GM12878 (cell line): Measurements from ENCODE around the gene TFDP1. TPM values are rescaled to one million over a fixed set of nuclear protein-coding genes. Genes with fewer than 3 reads are reported as not detected.

Experiments
- ATAC-seq: fragments of 200-7000 bp; cut with Tn5 transposase; 3 replicates; pipeline ENCODE4 v1.9.1; 2020; ENCODE audit warnings: mild to moderate bottlenecking, moderate library complexity
- BruUV-seq: library from RNA; stranded (reverse); fragments of 400-500 nt; replicated peaks from 2 replicates; lab custom pipeline; 2021; lab: Mats Ljungman, UMichigan
- CTCF ChIA-PET: fragments of 300-600 bp; sonication (Branson Sonifier 250); formaldehyde crosslinking; extraction: SDS; loops from one replicate; lab custom pipeline; 2021; ENCODE audit warnings: inconsistent platforms; lab: Yijun Ruan, JAX
- POLR2A ChIA-PET: fragments of 350-600 bp; formaldehyde crosslinking; extraction: SDS; loops from one replicate; lab custom pipeline; 2021; ENCODE audit warnings: inconsistent platforms; lab: Charles Lee
- RAD21 ChIA-PET: fragments of 300-600 bp; sonication (Branson Sonifier 250); formaldehyde crosslinking; loops from one replicate; lab custom pipeline; 2023; ENCODE audit warnings: antibody characterized with exemption; ENCODE audit not compliant: unreplicated experiment; lab: Charles Lee
- SMC1A ChIA-PET: fragments of 300-600 bp; sonication (Branson Sonifier 250); formaldehyde crosslinking; loops from one replicate; lab custom pipeline; 2023; ENCODE audit not compliant: unreplicated experiment, uncharacterized antibody; lab: Charles Lee
- DNase-seq: peaks from one replicate; pipeline ENCODE4 v3.0.0-alpha.2; 2011; ENCODE audit warnings: low read depth, low spot score
- FAIRE-seq: peaks from 3 replicates; lab custom pipeline; 2011; peaks lifted over from hg19 to GRCh38; lab: Jason Lieb, UNC
- H2AFZ ChIP-seq: 2 replicates; pipeline ENCODE4 v1.6.0; 2011; ENCODE audit warnings: low read depth, low read length, control low read depth; ENCODE audit not compliant: control insufficient read depth
- H3K27ac ChIP-seq: 2 replicates; pipeline ENCODE4 v1.5.1; 2011; ENCODE audit warnings: control low read depth; ENCODE audit not compliant: control insufficient read depth, insufficient read depth
- H3K27me3 ChIP-seq, 2 experiments: replicated peaks in 1 of 2; 2 replicates each; pipeline versions ENCODE4 v1.6.0 to v1.6.1; 2011; ENCODE audit warnings: low read length in 1 of 2; ENCODE audit not compliant: control insufficient read depth in 2 of 2, insufficient read depth in 2 of 2
- H3K36me3 ChIP-seq, 2 experiments: 2 replicates each; pipeline ENCODE4 v1.5.1; 2011; ENCODE audit warnings: low read length in 1 of 2; ENCODE audit not compliant: control insufficient read depth in 2 of 2, insufficient read depth in 2 of 2
- H3K4me1 ChIP-seq: 2 replicates; pipeline ENCODE4 v1.6.1; 2011; ENCODE audit warnings: mild to moderate bottlenecking, low read length, moderate library complexity, mixed read lengths; ENCODE audit not compliant: control insufficient read depth, insufficient read depth
- H3K4me2 ChIP-seq: 2 replicates; pipeline ENCODE4 v1.6.0; 2011; ENCODE audit warnings: control low read depth; ENCODE audit not compliant: control insufficient read depth, insufficient read depth
- H3K4me3 ChIP-seq: fragments of 200-600 bp; sonication (generic); 2 replicates; pipeline ENCODE4 v1.5.1; 2016
- H3K79me2 ChIP-seq: 2 replicates; pipeline ENCODE4 v1.6.0; 2011; ENCODE audit warnings: low read length; ENCODE audit not compliant: control insufficient read depth, insufficient read depth
- H3K9ac ChIP-seq: 2 replicates; pipeline ENCODE4 v1.8.0; 2011; ENCODE audit warnings: low read length, control low read depth, mixed read lengths; ENCODE audit not compliant: control insufficient read depth, insufficient read depth
- H3K9me3 ChIP-seq: replicated peaks from 3 replicates; pipeline ENCODE4 v1.5.1; 2011; ENCODE audit warnings: mild to moderate bottlenecking, low read length; ENCODE audit not compliant: control insufficient read depth, insufficient read depth
- H4K20me1 ChIP-seq: 2 replicates; pipeline ENCODE4 v1.6.0; 2011; ENCODE audit not compliant: control insufficient read depth, insufficient read depth
- ASH2L ChIP-seq: fragments of 300-600, 200-600 bp; sonication (generic); IDR thresholded peaks from 2 replicates; pipeline ENCODE4 v1.6.1; 2017; ENCODE audit warnings: low read depth, mild to moderate bottlenecking, borderline replicate concordance
- EED ChIP-seq: sonication (generic); IDR thresholded peaks from 2 replicates; pipeline ENCODE4 v1.6.1; 2016; ENCODE audit warnings: antibody characterized with exemption, low read depth
- EP300 ChIP-seq, 2 experiments: fragments of 150-350 bp in 1 of 2; IDR thresholded peaks; 2 replicates each; pipeline ENCODE4 v1.6.1; 2011 to 2012; ENCODE audit warnings: low read depth in 2 of 2, low read length in 2 of 2, borderline replicate concordance in 1 of 2, improper control_type of control experiment in 1 of 2, inconsistent platforms in 1 of 2; ENCODE audit not compliant: control insufficient read depth in 1 of 2
- IKZF1 ChIP-seq: fragments of 450-650 bp; conservative IDR thresholded peaks from 2 replicates; pipeline ENCODE4 v1.6.1; 2017; ENCODE audit warnings: antibody characterized with exemption, mild to moderate bottlenecking
- NFYB ChIP-seq: IDR thresholded peaks from 2 replicates; pipeline ENCODE4 v1.6.1; 2011; ENCODE audit warnings: low read depth, mild to moderate bottlenecking, low read length, improper control_type of control experiment, moderate library complexity; ENCODE audit not compliant: insufficient read depth
- NKRF ChIP-seq: fragments of 450-650 bp; conservative IDR thresholded peaks from 2 replicates; pipeline ENCODE4 v1.6.1; 2017; ENCODE audit warnings: mild to moderate bottlenecking, moderate library complexity
- SKIL ChIP-seq: fragments of 450-650 bp; IDR thresholded peaks from 2 replicates; pipeline ENCODE4 v1.6.1; 2017; ENCODE audit warnings: mild to moderate bottlenecking, low read depth, inconsistent platforms; ENCODE audit not compliant: poor library complexity, severe bottlenecking
- TARDBP ChIP-seq: IDR thresholded peaks from 2 replicates; pipeline ENCODE4 v1.6.1; 2016; ENCODE audit warnings: borderline replicate concordance
- ZBTB11 ChIP-seq: fragments of 450-650 bp; formaldehyde crosslinking; IDR thresholded peaks from 2 replicates; pipeline ENCODE4 v1.5.0; 2022; ENCODE audit warnings: mild to moderate bottlenecking, missing genetic modification characterization
- ZNF274 ChIP-seq: IDR thresholded peaks from one replicate; pipeline ENCODE4 v1.8.0; 2011; ENCODE audit not compliant: insufficient read length, insufficient read depth
- ZNF687 ChIP-seq: fragments of 450-650 bp; IDR thresholded peaks from 2 replicates; pipeline ENCODE4 v1.6.1; 2017; ENCODE audit warnings: mild to moderate bottlenecking, moderate library complexity
- WGBS: methylation state at CpG from one replicate; pipeline ENCODE4 v1.1.6; 2016; ENCODE audit warnings: low lambda C conversion rate; ENCODE audit not compliant: insufficient replicate concordance, insufficient coverage; ENCODE audit errors: missing lambda C conversion rate; 5-methylcytosine and 5-hydroxymethylcytosine counted together
- in situ Hi-C: fragments of 300-500 bp; cut with MboI; formaldehyde crosslinking; loops from 9 replicates; pipeline ENCODE4 v1.14.3; 2018; ENCODE audit warnings: mixed read lengths
- intact Hi-C: fragments of 100-400 bp; cut with micrococcal nuclease; formaldehyde crosslinking; loops from one replicate; pipeline ENCODE4 v1.14.2; 2022; ENCODE audit not compliant: unreplicated experiment
- polyA plus RNA-seq, 11 experiments: library from polyadenylated mRNA; depleted of rRNA in 4 of 11; unstranded in 6 of 11; stranded (reverse) in 5 of 11; fragments of >200 nt; fragmentation: Nextera tagmentation in 4 of 11; fragmentation: Illumina TruSeq in 1 of 11; extraction: Ambion mirVana in 4 of 11; extraction: Trizol in 1 of 11; gene quantifications; 1 replicate in 1 of 11; 2 replicates in 10 of 11; pipeline versions ENCODE4 v1.2.1 to v1.2.3, GENCODE V29; 2011 to 2016; ENCODE audit warnings: inconsistent platforms in 2 of 11, missing spikeins in 2 of 11, low read depth in 1 of 11
- total RNA-seq, 4 experiments: library from RNA; depleted of rRNA in 3 of 4; stranded (reverse); fragments of >200 nt in 3 of 4; fragmentation: Illumina TruSeq in 1 of 4; extraction: Trizol in 1 of 4; gene quantifications; 2 replicates each; pipeline versions ENCODE4 v1.2.1 to v1.2.3, GENCODE V29; 2013 to 2021

TFDP1 gene
- total and polyA plus RNA-seq, 10 of the 15 experiments (the other 5 are each of a cell fraction or from before 2014, with no cell fraction given): 37.7 to 254 (median 119) TPM

GRCh38 chr13:113650275-113650674 is 65.7 kb downstream of the TFDP1 start (continued):
- TF ChIP-seq ZNF687 (no peak), NFYB (no peak), EP300 (IDR thresholded peaks at IDR 0.05; ENCODE audit: borderline replicate concordance in 1 of 2, control insufficient read depth in 1 of 2, low read depth in 2 of 2, low read length in 2 of 2) (no peak), IKZF1 (no peak), ASH2L (no peak)

GRCh38 chr13:113650731-113651148 is 66.2 kb downstream of the TFDP1 start:
- no TSS peak for BruUV-seq
- Histone ChIP-seq H3K4me3 (no peak overlapping the region), H3K9me3 (no peaks in the 10 kb centered on the region), H4K20me1 (no peaks in the 10 kb centered on the region), H3K4me2 (no peak overlapping the region), H3K27ac (no peak overlapping the region), H3K79me2 (no peaks in the 10 kb centered on the region), H3K36me3 (no peaks in the 10 kb centered on the region), H3K9ac (no peak overlapping the region), H3K4me1 (no peaks in the 10 kb centered on the region), H3K27me3 (no peaks in the 10 kb centered on the region), H2AFZ (no peak overlapping the region)
- intact Hi-C loops (no loop called here), in situ Hi-C loops (no loop called here)
- no peak for DNase-seq
- SMC1A ChIA-PET: no interaction called here
- ATAC-seq: no peak
- RAD21 ChIA-PET: no interaction called here
- no peak for FAIRE-seq
- WGBS: 89% methylated on average over 16 of the region's 16 CpGs
- CTCF ChIA-PET: no interaction called here
- POLR2A ChIA-PET: no interaction called here
- TF ChIP-seq ZNF274 (no peak), ZBTB11 (CRISPR knock-in tag) (no peak), NKRF (no peak), EED (no peak), TARDBP (no peak), SKIL (no peak)
